ENCODE data around the gene ASAP2.

The ASAP2 gene

DNA sequence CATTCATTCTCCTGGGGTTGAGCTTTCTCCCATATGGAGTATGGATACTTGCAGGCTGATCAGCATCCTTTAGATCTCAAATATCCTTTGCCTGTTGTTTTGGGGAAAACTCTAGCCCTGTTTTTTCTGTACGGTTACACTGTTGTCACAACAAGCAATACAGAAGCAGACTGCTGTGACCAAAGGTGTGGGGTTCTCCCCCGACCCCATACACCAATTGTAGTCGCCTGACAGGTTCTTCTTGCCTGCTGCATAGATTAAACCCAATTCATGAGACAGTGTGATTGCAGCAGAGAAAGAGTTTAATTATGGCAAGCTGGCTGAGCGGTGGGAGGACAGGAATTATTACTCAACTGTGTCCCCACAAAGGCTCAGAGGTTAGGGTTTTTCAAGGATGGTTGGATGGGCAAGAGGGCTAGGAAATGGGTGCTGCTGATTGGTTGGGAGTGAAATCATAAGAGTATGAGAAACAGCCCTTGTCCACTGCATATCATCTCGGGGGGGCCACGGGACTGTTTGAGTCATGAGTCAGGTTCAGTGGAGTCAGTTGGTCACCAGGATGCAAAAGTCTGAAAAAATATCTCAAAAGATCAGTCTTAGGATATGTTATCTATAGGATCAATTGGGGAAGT, 176.1 kb downstream of the ASAP2 start:
- no peak overlapping the region for H2AFZ ChIP-seq (ENCODE audit: low read depth, low read length)
- TF ChIP-seq, protein P1, sequence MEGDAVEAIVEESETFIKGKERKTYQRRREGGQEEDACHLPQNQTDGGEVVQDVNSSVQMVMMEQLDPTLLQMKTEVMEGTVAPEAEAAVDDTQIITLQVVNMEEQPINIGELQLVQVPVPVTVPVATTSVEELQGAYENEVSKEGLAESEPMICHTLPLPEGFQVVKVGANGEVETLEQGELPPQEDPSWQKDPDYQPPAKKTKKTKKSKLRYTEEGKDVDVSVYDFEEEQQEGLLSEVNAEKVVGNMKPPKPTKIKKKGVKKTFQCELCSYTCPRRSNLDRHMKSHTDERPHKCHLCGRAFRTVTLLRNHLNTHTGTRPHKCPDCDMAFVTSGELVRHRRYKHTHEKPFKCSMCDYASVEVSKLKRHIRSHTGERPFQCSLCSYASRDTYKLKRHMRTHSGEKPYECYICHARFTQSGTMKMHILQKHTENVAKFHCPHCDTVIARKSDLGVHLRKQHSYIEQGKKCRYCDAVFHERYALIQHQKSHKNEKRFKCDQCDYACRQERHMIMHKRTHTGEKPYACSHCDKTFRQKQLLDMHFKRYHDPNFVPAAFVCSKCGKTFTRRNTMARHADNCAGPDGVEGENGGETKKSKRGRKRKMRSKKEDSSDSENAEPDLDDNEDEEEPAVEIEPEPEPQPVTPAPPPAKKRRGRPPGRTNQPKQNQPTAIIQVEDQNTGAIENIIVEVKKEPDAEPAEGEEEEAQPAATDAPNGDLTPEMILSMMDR (IDR thresholded peaks at IDR 0.05; ENCODE audit: borderline replicate concordance, extremely low read depth, low read length, poor library complexity, severe bottlenecking), result no peak
- TF ChIP-seq EZH2 (IDR thresholded peaks at IDR 0.05; ENCODE audit: borderline replicate concordance, low read depth, low read length, severe bottlenecking), result no peak
- peaks cover 45% of the 10 kb centered on the region for H3K36me3 ChIP-seq (ENCODE audit: insufficient read depth, low read length)
- ATAC-seq (ENCODE audit: insufficient read depth, low read depth), result no peak
- no peak overlapping the region for H3K4me2 ChIP-seq (ENCODE audit: insufficient read depth, low read length)
- no peaks in the 10 kb centered on the region for H3K9me3 ChIP-seq (ENCODE audit: insufficient read depth, low read length, severe bottlenecking)
- no peak overlapping the region for H3K4me3 ChIP-seq (ENCODE audit: low read depth in 1 of 2, low read length in 2 of 2)
- no peaks in the 10 kb centered on the region for H4K20me1 ChIP-seq (ENCODE audit: insufficient read depth, low read length)
- H3K4me1 ChIP-seq (ENCODE audit: insufficient read depth, low read length), result no peaks in the 10 kb centered on the region
- no peak overlapping the region for H3K9ac ChIP-seq (ENCODE audit: low read depth, low read length)
- H3K27ac ChIP-seq (ENCODE audit: low read length), result no peak overlapping the region
- H3K79me2 ChIP-seq (ENCODE audit: insufficient read depth, low read length), result no peaks in the 10 kb centered on the region
- H3K27me3 ChIP-seq (ENCODE audit: insufficient read depth, low read length, poor library complexity), result no peaks in the 10 kb centered on the region
- DNase-seq, result no peak

DNA sequence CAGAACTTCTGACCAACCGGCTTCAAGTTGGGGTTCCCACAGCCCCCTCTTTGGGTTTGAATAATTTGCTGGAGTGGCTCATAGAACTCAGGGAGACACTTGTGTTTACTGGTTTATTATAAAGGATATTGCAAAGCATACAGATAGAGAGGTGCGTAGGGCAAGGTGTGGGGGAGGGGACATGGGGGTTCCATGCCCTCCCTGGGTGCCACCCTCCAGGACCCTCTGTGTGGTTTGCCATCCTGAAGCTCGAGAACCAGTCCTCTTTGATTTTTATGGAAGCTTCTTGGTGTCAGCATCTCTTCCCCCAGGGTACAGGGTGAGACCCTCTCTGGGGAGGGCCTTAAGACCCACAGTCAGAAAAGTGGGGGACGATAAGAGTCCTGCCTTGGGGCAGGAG, 177.9 kb downstream of the ASAP2 start:
- H3K27ac ChIP-seq (ENCODE audit: low read length), result no peak overlapping the region
- ATAC-seq (ENCODE audit: insufficient read depth, low read depth) (no peak), DNase-seq (no peak)
- no peak overlapping the region for H3K4me2 ChIP-seq (ENCODE audit: insufficient read depth, low read length)
- no peak overlapping the region for H2AFZ ChIP-seq (ENCODE audit: low read depth, low read length)
- TF ChIP-seq, protein P1 (IDR thresholded peaks at IDR 0.05; ENCODE audit: borderline replicate concordance, extremely low read depth, low read length, poor library complexity, severe bottlenecking), result no peak
- TF ChIP-seq EZH2 (IDR thresholded peaks at IDR 0.05; ENCODE audit: borderline replicate concordance, low read depth, low read length, severe bottlenecking), result no peak
- peaks cover 53% of the 10 kb centered on the region for H3K36me3 ChIP-seq (ENCODE audit: insufficient read depth, low read length)
- no peaks in the 10 kb centered on the region for H3K4me1 ChIP-seq (ENCODE audit: insufficient read depth, low read length)
- no peaks in the 10 kb centered on the region for H3K27me3 ChIP-seq (ENCODE audit: insufficient read depth, low read length, poor library complexity)
- H3K9ac ChIP-seq (ENCODE audit: low read depth, low read length), result no peak overlapping the region
- H3K4me3 ChIP-seq (ENCODE audit: low read depth in 1 of 2, low read length in 2 of 2), result no peak overlapping the region
- H4K20me1 ChIP-seq (ENCODE audit: insufficient read depth, low read length), result no peaks in the 10 kb centered on the region
- no peaks in the 10 kb centered on the region for H3K79me2 ChIP-seq (ENCODE audit: insufficient read depth, low read length)
- no peaks in the 10 kb centered on the region for H3K9me3 ChIP-seq (ENCODE audit: insufficient read depth, low read length, severe bottlenecking)

DNA sequence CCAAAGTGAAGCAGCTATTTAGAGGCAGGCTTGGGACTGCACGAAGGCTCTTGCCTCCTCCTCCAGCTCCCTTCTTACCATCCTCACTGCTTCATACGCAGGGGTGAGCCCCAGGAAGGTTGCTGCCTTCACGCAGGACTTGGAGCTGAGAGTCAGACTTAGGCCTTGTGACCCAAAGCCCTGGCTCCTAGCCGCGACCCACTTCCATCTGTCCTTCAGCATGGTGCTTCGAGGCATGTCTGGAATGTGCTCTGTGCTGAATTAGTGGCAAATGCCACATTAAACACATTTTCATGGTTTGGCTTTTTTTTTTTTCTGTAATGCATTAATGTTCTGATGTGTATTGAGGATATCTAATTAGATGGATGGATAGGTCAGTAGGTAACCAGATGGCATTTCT, 179.2 kb downstream of the ASAP2 start:
- Histone ChIP-seq H3K27me3 (ENCODE audit: insufficient read depth, low read length, poor library complexity) (no peaks in the 10 kb centered on the region), H2AFZ (ENCODE audit: low read depth, low read length) (no peak overlapping the region), H3K79me2 (ENCODE audit: insufficient read depth, low read length) (no peaks in the 10 kb centered on the region), H3K4me2 (ENCODE audit: insufficient read depth, low read length) (no peak overlapping the region), H4K20me1 (ENCODE audit: insufficient read depth, low read length) (no peaks in the 10 kb centered on the region), H3K36me3 (ENCODE audit: insufficient read depth, low read length) (peaks cover 58% of the 10 kb centered on the region), H3K4me1 (ENCODE audit: insufficient read depth, low read length) (no peaks in the 10 kb centered on the region), H3K4me3 (ENCODE audit: low read depth in 1 of 2, low read length in 2 of 2) (no peak overlapping the region), H3K9me3 (ENCODE audit: insufficient read depth, low read length, severe bottlenecking) (no peaks in the 10 kb centered on the region), H3K9ac (ENCODE audit: low read depth, low read length) (no peak overlapping the region), H3K27ac (ENCODE audit: low read length) (no peak overlapping the region)
- no peak for ATAC-seq (ENCODE audit: insufficient read depth, low read depth)
- DNase-seq, result no peak
- TF ChIP-seq EZH2 (IDR thresholded peaks at IDR 0.05; ENCODE audit: borderline replicate concordance, low read depth, low read length, severe bottlenecking), result no peak
- TF ChIP-seq, protein P1 (IDR thresholded peaks at IDR 0.05; ENCODE audit: borderline replicate concordance, extremely low read depth, low read length, poor library complexity, severe bottlenecking), result no peak
